ENCODE data around the gene PIAS4. TPM values are rescaled to one million over a fixed set of nuclear protein-coding genes. Genes with fewer than 3 reads are reported as not detected.

Gene PIAS4
- total and polyA plus RNA-seq, 2 of the 13 experiments (the other 11 are each of a cell fraction or from before 2014, with no cell fraction given): 9.0 to 20.1 TPM

DNA sequence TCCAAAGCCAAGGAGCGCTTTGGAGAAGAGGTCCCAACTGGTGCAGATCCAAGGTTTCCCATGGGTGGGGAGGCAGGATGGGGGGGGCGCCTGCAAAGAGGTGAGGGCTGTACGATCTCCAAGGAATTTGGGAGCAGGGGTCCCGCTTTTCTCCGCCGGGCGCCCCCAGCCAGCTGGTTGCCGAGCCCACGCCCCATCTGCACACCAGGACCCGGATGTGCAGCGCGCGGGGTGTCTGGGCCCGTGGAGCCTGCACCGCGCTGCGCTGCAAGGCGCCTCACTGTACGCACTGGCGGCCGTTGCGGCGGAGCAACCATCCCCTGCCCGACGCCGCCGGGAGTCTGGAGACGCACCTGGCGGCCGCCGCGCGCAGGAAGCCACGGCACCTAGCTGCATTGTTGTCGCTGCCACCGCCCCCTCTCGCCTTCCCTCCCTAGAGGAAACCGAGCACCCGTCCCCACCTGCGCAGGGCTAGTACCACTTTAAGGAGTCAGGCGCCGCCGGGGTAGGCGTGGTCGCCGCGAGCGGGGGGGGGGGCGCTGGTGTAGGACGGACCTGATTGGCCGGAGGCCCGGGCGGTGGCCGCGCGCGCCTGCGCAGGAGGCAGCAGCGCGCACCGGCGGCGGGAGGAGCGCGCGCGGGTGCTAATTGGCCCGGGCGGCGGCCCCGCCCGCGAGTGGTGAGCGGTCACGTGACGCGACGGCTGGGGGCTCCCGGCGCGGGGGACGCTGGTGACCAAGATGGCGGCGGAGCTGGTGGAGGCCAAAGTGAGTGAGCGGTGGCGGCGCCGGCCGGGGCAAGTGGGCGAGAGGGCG is at the start of gene PIAS4 (continued):
- TF ChIP-seq BRD4 (CRISPR knock-in tag; IDR thresholded peaks at IDR 0.05): peak; percentile 70; the same call in 1 of the 2 replicates
- TF ChIP-seq CBFB (CRISPR knock-in tag; IDR thresholded peaks at IDR 0.05): peak; percentile 40; the same call in 1 of the 2 replicates
- TF ChIP-seq KLF6 (CRISPR knock-in tag; IDR thresholded peaks at IDR 0.05): peak; percentile 51
- 0 out of 2 replicates have a peak, but pooled peaks have one; percentile 62 for TF ChIP-seq TOPORS (CRISPR knock-in tag; IDR thresholded peaks at IDR 0.05)
- peak in 1 of 2 experiments; percentile 73; a peak in 1 of 4 replicates for TF ChIP-seq KLF16 (CRISPR knock-in tag; IDR thresholded peaks at IDR 0.05)
- TF ChIP-seq MEIS2 (CRISPR knock-in tag; IDR thresholded peaks at IDR 0.05): peak; percentile 30; the same call in 1 of the 2 replicates
- TF ChIP-seq, protein P1, sequence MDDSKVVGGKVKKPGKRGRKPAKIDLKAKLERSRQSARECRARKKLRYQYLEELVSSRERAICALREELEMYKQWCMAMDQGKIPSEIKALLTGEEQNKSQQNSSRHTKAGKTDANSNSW (CRISPR knock-in tag; IDR thresholded peaks at IDR 0.05; ENCODE audit: borderline replicate concordance): 0 out of 2 replicates have a peak, but pooled peaks have one; percentile 70
- TF ChIP-seq ZNF33A (CRISPR knock-in tag; IDR thresholded peaks at IDR 0.05; ENCODE audit: borderline replicate concordance): no peak
- TF ChIP-seq, protein P2, sequence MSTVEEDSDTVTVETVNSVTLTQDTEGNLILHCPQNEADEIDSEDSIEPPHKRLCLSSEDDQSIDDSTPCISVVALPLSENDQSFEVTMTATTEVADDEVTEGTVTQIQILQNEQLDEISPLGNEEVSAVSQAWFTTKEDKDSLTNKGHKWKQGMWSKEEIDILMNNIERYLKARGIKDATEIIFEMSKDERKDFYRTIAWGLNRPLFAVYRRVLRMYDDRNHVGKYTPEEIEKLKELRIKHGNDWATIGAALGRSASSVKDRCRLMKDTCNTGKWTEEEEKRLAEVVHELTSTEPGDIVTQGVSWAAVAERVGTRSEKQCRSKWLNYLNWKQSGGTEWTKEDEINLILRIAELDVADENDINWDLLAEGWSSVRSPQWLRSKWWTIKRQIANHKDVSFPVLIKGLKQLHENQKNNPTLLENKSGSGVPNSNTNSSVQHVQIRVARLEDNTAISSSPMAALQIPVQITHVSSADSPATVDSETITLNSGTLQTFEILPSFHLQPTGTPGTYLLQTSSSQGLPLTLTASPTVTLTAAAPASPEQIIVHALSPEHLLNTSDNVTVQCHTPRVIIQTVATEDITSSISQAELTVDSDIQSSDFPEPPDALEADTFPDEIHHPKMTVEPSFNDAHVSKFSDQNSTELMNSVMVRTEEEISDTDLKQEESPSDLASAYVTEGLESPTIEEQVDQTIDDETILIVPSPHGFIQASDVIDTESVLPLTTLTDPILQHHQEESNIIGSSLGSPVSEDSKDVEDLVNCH (CRISPR knock-in tag; IDR thresholded peaks at IDR 0.05): peak; percentile 94; the same call in 1 of the 2 replicates
- no peak for TF ChIP-seq NR2F6 (IDR thresholded peaks at IDR 0.05)
- TF ChIP-seq NR2F6 (CRISPR knock-in tag; IDR thresholded peaks at IDR 0.05): peak; percentile 20; the same call in 1 of the 2 replicates
- TF ChIP-seq, protein P3, sequence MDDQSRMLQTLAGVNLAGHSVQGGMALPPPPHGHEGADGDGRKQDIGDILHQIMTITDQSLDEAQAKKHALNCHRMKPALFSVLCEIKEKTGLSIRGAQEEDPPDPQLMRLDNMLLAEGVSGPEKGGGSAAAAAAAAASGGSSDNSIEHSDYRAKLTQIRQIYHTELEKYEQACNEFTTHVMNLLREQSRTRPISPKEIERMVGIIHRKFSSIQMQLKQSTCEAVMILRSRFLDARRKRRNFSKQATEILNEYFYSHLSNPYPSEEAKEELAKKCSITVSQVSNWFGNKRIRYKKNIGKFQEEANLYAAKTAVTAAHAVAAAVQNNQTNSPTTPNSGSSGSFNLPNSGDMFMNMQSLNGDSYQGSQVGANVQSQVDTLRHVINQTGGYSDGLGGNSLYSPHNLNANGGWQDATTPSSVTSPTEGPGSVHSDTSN (CRISPR knock-in tag; IDR thresholded peaks at IDR 0.05; ENCODE audit: borderline replicate concordance): no peak
- TF ChIP-seq ELF1 (CRISPR knock-in tag; IDR thresholded peaks at IDR 0.05): peak; percentile 48
- TF ChIP-seq ZNF446 (CRISPR knock-in tag; IDR thresholded peaks at IDR 0.05): peak; percentile 52; the same call in 1 of the 2 replicates
- TF ChIP-seq, protein P4, sequence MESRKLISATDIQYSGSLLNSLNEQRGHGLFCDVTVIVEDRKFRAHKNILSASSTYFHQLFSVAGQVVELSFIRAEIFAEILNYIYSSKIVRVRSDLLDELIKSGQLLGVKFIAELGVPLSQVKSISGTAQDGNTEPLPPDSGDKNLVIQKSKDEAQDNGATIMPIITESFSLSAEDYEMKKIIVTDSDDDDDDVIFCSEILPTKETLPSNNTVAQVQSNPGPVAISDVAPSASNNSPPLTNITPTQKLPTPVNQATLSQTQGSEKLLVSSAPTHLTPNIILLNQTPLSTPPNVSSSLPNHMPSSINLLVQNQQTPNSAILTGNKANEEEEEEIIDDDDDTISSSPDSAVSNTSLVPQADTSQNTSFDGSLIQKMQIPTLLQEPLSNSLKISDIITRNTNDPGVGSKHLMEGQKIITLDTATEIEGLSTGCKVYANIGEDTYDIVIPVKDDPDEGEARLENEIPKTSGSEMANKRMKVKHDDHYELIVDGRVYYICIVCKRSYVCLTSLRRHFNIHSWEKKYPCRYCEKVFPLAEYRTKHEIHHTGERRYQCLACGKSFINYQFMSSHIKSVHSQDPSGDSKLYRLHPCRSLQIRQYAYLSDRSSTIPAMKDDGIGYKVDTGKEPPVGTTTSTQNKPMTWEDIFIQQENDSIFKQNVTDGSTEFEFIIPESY (CRISPR knock-in tag; IDR thresholded peaks at IDR 0.05): 0 out of 2 replicates have a peak, but pooled peaks have one; percentile 50
- no peak; the same call in 1 of the 2 replicates for TF ChIP-seq NAIF1 (CRISPR knock-in tag; IDR thresholded peaks at IDR 0.05; ENCODE audit: borderline replicate concordance)
- 0 out of 2 replicates have a peak, but pooled peaks have one; percentile 30 for TF ChIP-seq ZNF121 (CRISPR knock-in tag; IDR thresholded peaks at IDR 0.05)
- TF ChIP-seq, protein P5, sequence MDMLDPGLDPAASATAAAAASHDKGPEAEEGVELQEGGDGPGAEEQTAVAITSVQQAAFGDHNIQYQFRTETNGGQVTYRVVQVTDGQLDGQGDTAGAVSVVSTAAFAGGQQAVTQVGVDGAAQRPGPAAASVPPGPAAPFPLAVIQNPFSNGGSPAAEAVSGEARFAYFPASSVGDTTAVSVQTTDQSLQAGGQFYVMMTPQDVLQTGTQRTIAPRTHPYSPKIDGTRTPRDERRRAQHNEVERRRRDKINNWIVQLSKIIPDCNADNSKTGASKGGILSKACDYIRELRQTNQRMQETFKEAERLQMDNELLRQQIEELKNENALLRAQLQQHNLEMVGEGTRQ (IDR thresholded peaks at IDR 0.05; ENCODE audit: low read depth, low read length): peak; percentile 92
- TF ChIP-seq, protein P5 (CRISPR knock-in tag; IDR thresholded peaks at IDR 0.05; ENCODE audit: borderline replicate concordance): peak; percentile 54
- TF ChIP-seq ZFP37 (CRISPR knock-in tag; IDR thresholded peaks at IDR 0.05; ENCODE audit: borderline replicate concordance): peak; percentile 59; the same call in 1 of the 2 replicates
- TF ChIP-seq TBL1XR1 (IDR thresholded peaks at IDR 0.05; ENCODE audit: borderline replicate concordance, low read length, partially characterized antibody): peak; percentile 29
- no peak for TF ChIP-seq ZKSCAN5 (CRISPR knock-in tag; IDR thresholded peaks at IDR 0.05)

All from HepG2 (cell line).